Activated CD8-positive, alpha-beta memory T cell treated with anti-CD3 and anti-CD28 coated beads for 24 hours (primary cell): Measurements from ENCODE around the gene DMBX1.

Experiments used
- DNase-seq: peaks from one replicate; pipeline ENCODE4 v3.0.0-alpha.2; 2020

Gene DMBX1

GRCh38 chr1:46461017-46461808, 28.4 kb upstream of the DMBX1 start:
- no peak for DNase-seq

GRCh38 chr1:46461809-46462448, 27.7 kb upstream of the DMBX1 start:
- DNase-seq: no peak

- no peak for DNase-seq
Measured at GRCh38 chr1:46464013-46464548, 25.6 kb upstream of the DMBX1 start.

- no peak for DNase-seq
Measured at GRCh38 chr1:46464915-46465314, 24.7 kb upstream of the DMBX1 start.

GRCh38 chr1:46465981-46466476, 23.6 kb upstream of the DMBX1 start:
- no peak for DNase-seq

GRCh38 chr1:46466477-46467182, 23.0 kb upstream of the DMBX1 start:
- peak; percentile 71 for DNase-seq

- DNase-seq: no peak
Measured at GRCh38 chr1:46467183-46467504, 22.5 kb upstream of the DMBX1 start.

GRCh38 chr1:46469881-46470280, 19.8 kb upstream of the DMBX1 start:
- DNase-seq: no peak

GRCh38 chr1:46471848-46472492, 17.7 kb upstream of the DMBX1 start:
- DNase-seq: no peak

- DNase-seq: no peak
Measured at GRCh38 chr1:46472498-46473181, 17.0 kb upstream of the DMBX1 start.

- no peak for DNase-seq
Measured at GRCh38 chr1:46473991-46474390, 15.6 kb upstream of the DMBX1 start.

- DNase-seq: no peak
Measured at GRCh38 chr1:46474570-46474969, 15.1 kb upstream of the DMBX1 start.

GRCh38 chr1:46476673-46477072, 13.0 kb upstream of the DMBX1 start:
- no peak for DNase-seq

GRCh38 chr1:46477153-46477929, 12.3 kb upstream of the DMBX1 start:
- DNase-seq: peak; percentile 92

GRCh38 chr1:46478721-46479485, 10.7 kb upstream of the DMBX1 start:
- no peak for DNase-seq

GRCh38 chr1:46479744-46480350, 9.8 kb upstream of the DMBX1 start:
- no peak for DNase-seq

- no peak for DNase-seq
Measured at GRCh38 chr1:46480959-46481646, 8.5 kb upstream of the DMBX1 start.

GRCh38 chr1:46481961-46482360, 7.7 kb upstream of the DMBX1 start:
- DNase-seq: no peak

- no peak for DNase-seq
Measured at GRCh38 chr1:46483589-46483988, 6.0 kb upstream of the DMBX1 start.
